Fibroblast of peridontal ligament (primary cell): ENCODE results near the gene RPS3.
"Not testable (repeated sequence)": the region's sequence is repeated elsewhere in the genome, so short reads cannot be mapped to it uniquely, and the experiment has no call there.

Experiments used
- DNase-seq: peaks from one replicate; pipeline ENCODE4 v3.0.0-alpha.2; 2010; ENCODE audit errors: extremely low read depth

The RPS3 gene

GRCh38 chr11:75399344-75400145 is at the start of gene RPS3:
TSS of gene RPS3 (plus strand) at chr11:75399518. CDS start at chr11:75399548, 30 bp downstream.
- peak; percentile 89 for DNase-seq

GRCh38 chr11:75349521-75350116 is 49.7 kb upstream of the RPS3 start:
- no peak for DNase-seq

GRCh38 chr11:75350122-75350742 is 49.1 kb upstream of the RPS3 start:
- DNase-seq = no peak

- DNase-seq = peak; percentile 21
Measured at GRCh38 chr11:75350743-75351540, 48.4 kb upstream of the RPS3 start.

GRCh38 chr11:75351541-75351790 is 47.9 kb upstream of the RPS3 start, which contains the start of gene ARRB1:
TSS of gene ARRB1 (minus strand) at chr11:75351661. CDS start at chr11:75351607, 54 bp downstream.
- no peak for DNase-seq

GRCh38 chr11:75351791-75352587 is 47.3 kb upstream of the RPS3 start:
- DNase-seq = peak; percentile 40

GRCh38 chr11:75352588-75353206 is 46.6 kb upstream of the RPS3 start:
- DNase-seq = no peak

- DNase-seq = no peak
Measured at GRCh38 chr11:75355051-75355450, 44.3 kb upstream of the RPS3 start.

- DNase-seq = no peak
Measured at GRCh38 chr11:75356613-75357012, 42.7 kb upstream of the RPS3 start.

GRCh38 chr11:75362285-75362684 is 37.0 kb upstream of the RPS3 start:
- not testable (repeated sequence) for DNase-seq

GRCh38 chr11:75365711-75366181 is 33.6 kb upstream of the RPS3 start:
- peak; percentile 68 for DNase-seq

- not testable (repeated sequence) for DNase-seq
Measured at GRCh38 chr11:75366826-75367225, 32.5 kb upstream of the RPS3 start.

GRCh38 chr11:75369560-75370255 is 29.6 kb upstream of the RPS3 start:
- no peak for DNase-seq

- no peak for DNase-seq
Measured at GRCh38 chr11:75371949-75372876, 27.1 kb upstream of the RPS3 start.

GRCh38 chr11:75373201-75373600 is 26.1 kb upstream of the RPS3 start:
- DNase-seq = no peak

- DNase-seq = no peak
Measured at GRCh38 chr11:75374646-75375045, 24.7 kb upstream of the RPS3 start.

GRCh38 chr11:75375626-75376025 is 23.7 kb upstream of the RPS3 start:
- no peak for DNase-seq

GRCh38 chr11:75376175-75376574 is 23.1 kb upstream of the RPS3 start:
- DNase-seq = no peak

GRCh38 chr11:75378776-75379175 is 20.5 kb upstream of the RPS3 start:
- DNase-seq = not testable (repeated sequence)
